DND-41 (cell line): Measurements from ENCODE around the gene COLEC12.

ENCODE experiments used
- ATAC-seq: fragments of 200-7000 bp; cut with Tn5 transposase; 3 replicates; pipeline ENCODE4 v1.9.1; 2021; ENCODE audit warnings: low read depth; ENCODE audit not compliant: insufficient read depth
- DNase-seq: peaks from one replicate; pipeline ENCODE4 v3.0.0-alpha.2; 2020
- H2AFZ ChIP-seq: 2 replicates; pipeline ENCODE4 v1.6.0; 2012; ENCODE audit warnings: low read depth, low read length
- H3K27ac ChIP-seq: 2 replicates; pipeline ENCODE4 v1.5.1; 2012; ENCODE audit warnings: low read length, inconsistent platforms
- H3K27me3 ChIP-seq: fragments of 200-600 bp; sonication (generic); 2 replicates; pipeline ENCODE4 v1.6.0; 2012; ENCODE audit warnings: low read length, mild to moderate bottlenecking, inconsistent platforms; ENCODE audit not compliant: insufficient read depth, poor library complexity
- H3K36me3 ChIP-seq: 2 replicates; pipeline ENCODE4 v1.5.1; 2012; ENCODE audit warnings: low read length, inconsistent platforms; ENCODE audit not compliant: insufficient read depth
- H3K4me1 ChIP-seq: 2 replicates; pipeline ENCODE4 v1.5.1; 2012; ENCODE audit warnings: mild to moderate bottlenecking, low read length; ENCODE audit not compliant: insufficient read depth
- H3K4me2 ChIP-seq: 2 replicates; pipeline ENCODE4 v1.6.0; 2012; ENCODE audit warnings: mild to moderate bottlenecking, moderate library complexity, low read length, inconsistent platforms; ENCODE audit not compliant: insufficient read depth
- H3K4me3 ChIP-seq, 2 experiments: fragments of 200-600 bp in 1 of 2; shearing (Covaris generic) in 1 of 2; 2 replicates each; pipeline ENCODE4 v1.5.1; 2012 to 2016; ENCODE audit warnings: inconsistent platforms in 2 of 2, low read length in 2 of 2, mild to moderate bottlenecking in 2 of 2, low read depth in 1 of 2, moderate library complexity in 1 of 2
- H3K79me2 ChIP-seq: 2 replicates; pipeline ENCODE4 v1.6.0; 2012; ENCODE audit warnings: low read length, inconsistent platforms; ENCODE audit not compliant: insufficient read depth
- H3K9ac ChIP-seq: 2 replicates; pipeline ENCODE4 v1.6.0; 2012; ENCODE audit warnings: low read depth, mild to moderate bottlenecking, inconsistent platforms, low read length, moderate library complexity
- H3K9me3 ChIP-seq: 2 replicates; pipeline ENCODE4 v1.5.1; 2012; ENCODE audit warnings: low read length, moderate library complexity, mild to moderate bottlenecking, inconsistent platforms; ENCODE audit not compliant: insufficient read depth, severe bottlenecking
- H4K20me1 ChIP-seq: 2 replicates; pipeline ENCODE4 v1.6.0; 2012; ENCODE audit warnings: low read length; ENCODE audit not compliant: insufficient read depth
- EZH2 ChIP-seq: IDR thresholded peaks from 3 replicates; pipeline ENCODE4 v1.6.1; 2012; ENCODE audit warnings: borderline replicate concordance, low read depth, mild to moderate bottlenecking, moderate library complexity, low read length, inconsistent platforms; ENCODE audit not compliant: severe bottlenecking
- TF ChIP-seq, protein P1 (sequence below): IDR thresholded peaks from 2 replicates; pipeline ENCODE4 v1.5.1; 2012; ENCODE audit warnings: borderline replicate concordance, low read length, moderate library complexity, mild to moderate bottlenecking; ENCODE audit not compliant: poor library complexity, severe bottlenecking; ENCODE audit errors: extremely low read depth

The COLEC12 gene

DNA sequence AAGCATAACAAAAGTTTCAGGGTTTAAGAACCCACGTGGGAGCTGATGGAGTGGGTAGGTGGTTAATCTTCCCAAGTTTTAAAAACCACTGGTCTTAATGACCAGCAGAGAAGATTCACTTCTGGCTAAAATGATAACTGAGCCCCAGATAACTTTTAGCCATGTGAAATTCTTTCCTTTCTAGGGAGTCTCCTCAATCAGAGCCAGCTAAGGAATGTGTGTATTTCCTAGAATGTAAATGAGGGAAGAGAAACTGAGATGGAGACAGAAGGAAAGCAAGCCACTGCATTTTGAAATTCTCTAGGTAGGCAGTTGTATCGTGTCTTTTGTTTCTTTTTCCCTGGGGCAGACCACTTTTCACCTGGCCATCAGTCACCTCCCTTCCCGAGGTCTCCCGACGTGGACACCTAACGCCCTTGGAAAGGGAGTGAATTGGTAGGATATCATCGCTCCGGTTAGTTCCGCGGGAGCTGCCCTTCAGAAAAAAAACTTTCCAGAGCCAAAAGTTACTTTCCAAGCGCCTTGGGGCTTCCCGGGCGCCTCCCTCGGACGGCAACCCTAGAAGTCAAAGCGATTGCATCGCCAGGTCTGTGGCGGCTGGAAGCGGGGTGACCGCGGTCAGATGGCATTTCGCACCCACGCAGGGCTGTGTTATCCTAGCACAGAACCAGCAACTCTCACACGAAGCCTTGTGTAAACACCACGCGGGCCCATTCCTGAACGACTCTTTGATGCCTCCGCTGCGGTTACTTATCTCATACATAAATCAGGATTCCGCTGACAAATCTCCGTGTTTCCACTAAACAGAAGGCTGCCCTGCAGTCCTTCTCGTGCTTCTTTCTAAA lies 1.3 kb downstream of the COLEC12 start:
- H2AFZ ChIP-seq, result no peak overlapping the region
- no peak overlapping the region for H3K9ac ChIP-seq
- no peak overlapping the region for H3K4me3 ChIP-seq

DNA sequence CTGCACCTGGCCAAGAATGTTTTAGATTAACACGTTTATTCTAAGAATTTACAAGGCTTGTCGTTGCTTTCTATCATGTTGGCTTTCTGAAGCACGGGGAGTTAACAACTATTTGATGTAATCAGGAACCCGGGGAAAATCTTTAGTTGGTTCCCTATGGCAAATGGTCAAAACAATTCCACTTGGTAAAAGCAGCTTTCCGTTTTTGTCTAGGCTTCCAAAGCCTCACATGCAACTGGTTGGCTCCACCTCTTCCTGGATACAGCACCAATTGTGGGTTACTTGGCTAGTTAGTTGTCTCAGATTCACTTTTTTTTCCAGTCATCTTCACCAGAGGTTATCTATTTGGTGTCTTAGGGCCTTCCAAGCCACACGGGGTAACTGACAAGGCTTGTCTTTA lies 2.8 kb downstream of the COLEC12 start:
- DNase-seq, result no peak
- H3K36me3 ChIP-seq, result no peaks in the 10 kb centered on the region
- H3K9me3 ChIP-seq, result no peaks in the 10 kb centered on the region
- no peak overlapping the region for H3K9ac ChIP-seq
- ATAC-seq, result no peak
- H3K79me2 ChIP-seq, result no peaks in the 10 kb centered on the region
- no peak overlapping the region for H3K4me2 ChIP-seq
- no peaks in the 10 kb centered on the region for H4K20me1 ChIP-seq
- no peak overlapping the region for H3K27ac ChIP-seq
- peaks cover 5% of the 10 kb centered on the region for H3K27me3 ChIP-seq
- H2AFZ ChIP-seq, result no peak overlapping the region
- H3K4me3 ChIP-seq, result no peak overlapping the region
- TF ChIP-seq, protein P1, sequence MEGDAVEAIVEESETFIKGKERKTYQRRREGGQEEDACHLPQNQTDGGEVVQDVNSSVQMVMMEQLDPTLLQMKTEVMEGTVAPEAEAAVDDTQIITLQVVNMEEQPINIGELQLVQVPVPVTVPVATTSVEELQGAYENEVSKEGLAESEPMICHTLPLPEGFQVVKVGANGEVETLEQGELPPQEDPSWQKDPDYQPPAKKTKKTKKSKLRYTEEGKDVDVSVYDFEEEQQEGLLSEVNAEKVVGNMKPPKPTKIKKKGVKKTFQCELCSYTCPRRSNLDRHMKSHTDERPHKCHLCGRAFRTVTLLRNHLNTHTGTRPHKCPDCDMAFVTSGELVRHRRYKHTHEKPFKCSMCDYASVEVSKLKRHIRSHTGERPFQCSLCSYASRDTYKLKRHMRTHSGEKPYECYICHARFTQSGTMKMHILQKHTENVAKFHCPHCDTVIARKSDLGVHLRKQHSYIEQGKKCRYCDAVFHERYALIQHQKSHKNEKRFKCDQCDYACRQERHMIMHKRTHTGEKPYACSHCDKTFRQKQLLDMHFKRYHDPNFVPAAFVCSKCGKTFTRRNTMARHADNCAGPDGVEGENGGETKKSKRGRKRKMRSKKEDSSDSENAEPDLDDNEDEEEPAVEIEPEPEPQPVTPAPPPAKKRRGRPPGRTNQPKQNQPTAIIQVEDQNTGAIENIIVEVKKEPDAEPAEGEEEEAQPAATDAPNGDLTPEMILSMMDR, result no peak
- no peak for TF ChIP-seq EZH2
- no peaks in the 10 kb centered on the region for H3K4me1 ChIP-seq

More for the DNA sequence above, 1.3 kb downstream of the COLEC12 start:
- no peaks in the 10 kb centered on the region for H4K20me1 ChIP-seq
- H3K9me3 ChIP-seq, result no peaks in the 10 kb centered on the region
- DNase-seq, result no peak
- H3K27ac ChIP-seq, result no peak overlapping the region
- TF ChIP-seq, protein P1, result no peak
- no peak for TF ChIP-seq EZH2
- no peak for ATAC-seq
- no peaks in the 10 kb centered on the region for H3K79me2 ChIP-seq
- H3K4me2 ChIP-seq, result no peak overlapping the region
- no peaks in the 10 kb centered on the region for H3K36me3 ChIP-seq
- H3K27me3 ChIP-seq, result peaks cover 5% of the 10 kb centered on the region
- no peaks in the 10 kb centered on the region for H3K4me1 ChIP-seq

DNA sequence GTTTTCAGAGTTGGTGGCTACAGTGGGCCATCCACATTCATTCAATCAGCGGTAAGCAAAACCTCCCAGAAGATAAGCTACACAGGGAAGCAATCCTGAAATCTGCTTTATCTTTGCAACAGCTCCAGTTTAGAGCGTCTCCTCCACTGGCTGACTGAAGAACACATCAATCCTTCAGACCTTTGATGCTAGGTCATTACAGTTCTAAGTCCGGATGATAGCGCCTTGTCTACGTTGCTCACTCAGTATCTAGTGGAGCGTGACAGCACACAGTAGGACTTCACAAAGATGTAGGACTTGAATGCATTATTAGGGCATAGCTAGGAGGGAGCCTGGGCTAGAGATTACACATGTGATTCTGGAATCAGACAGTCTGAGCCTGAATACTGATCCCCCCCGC lies 5.0 kb downstream of the COLEC12 start:
- Histone ChIP-seq H3K27me3 (peaks cover 5% of the 10 kb centered on the region), H3K27ac (no peak overlapping the region), H3K9ac (no peak overlapping the region), H3K4me1 (no peaks in the 10 kb centered on the region), H3K4me3 (no peak overlapping the region), H2AFZ (no peak overlapping the region), H3K36me3 (no peaks in the 10 kb centered on the region), H4K20me1 (no peaks in the 10 kb centered on the region), H3K9me3 (no peaks in the 10 kb centered on the region), H3K4me2 (no peak overlapping the region), H3K79me2 (no peaks in the 10 kb centered on the region)
- no peak for TF ChIP-seq EZH2
- TF ChIP-seq, protein P1, result no peak
- ATAC-seq (no peak), DNase-seq (no peak)
